GM12878 (cell line): ENCODE data around the gene GJD3. TPM values are rescaled to one million over a fixed set of nuclear protein-coding genes. Genes with fewer than 3 reads are reported as not detected.

Experiments used
- ATAC-seq: fragments of 200-7000 bp; cut with Tn5 transposase; 3 replicates; pipeline ENCODE4 v1.9.1; 2020; ENCODE audit warnings: mild to moderate bottlenecking, moderate library complexity
- BruUV-seq: library from RNA; stranded (reverse); fragments of 400-500 nt; replicated peaks from 2 replicates; lab custom pipeline; 2021; lab: Mats Ljungman, UMichigan
- CTCF ChIA-PET: fragments of 300-600 bp; sonication (Branson Sonifier 250); formaldehyde crosslinking; extraction: SDS; loops from one replicate; lab custom pipeline; 2021; ENCODE audit warnings: inconsistent platforms; lab: Yijun Ruan, JAX
- POLR2A ChIA-PET: fragments of 350-600 bp; formaldehyde crosslinking; extraction: SDS; loops from one replicate; lab custom pipeline; 2021; ENCODE audit warnings: inconsistent platforms; lab: Charles Lee
- RAD21 ChIA-PET: fragments of 300-600 bp; sonication (Branson Sonifier 250); formaldehyde crosslinking; loops from one replicate; lab custom pipeline; 2023; ENCODE audit warnings: antibody characterized with exemption; ENCODE audit not compliant: unreplicated experiment; lab: Charles Lee
- SMC1A ChIA-PET: fragments of 300-600 bp; sonication (Branson Sonifier 250); formaldehyde crosslinking; loops from one replicate; lab custom pipeline; 2023; ENCODE audit not compliant: unreplicated experiment, uncharacterized antibody; lab: Charles Lee
- DNase-seq: peaks from one replicate; pipeline ENCODE4 v3.0.0-alpha.2; 2011; ENCODE audit warnings: low read depth, low spot score
- FAIRE-seq: peaks from 3 replicates; lab custom pipeline; 2011; peaks lifted over from hg19 to GRCh38; lab: Jason Lieb, UNC
- H2AFZ ChIP-seq: 2 replicates; pipeline ENCODE4 v1.6.0; 2011; ENCODE audit warnings: low read depth, low read length, control low read depth; ENCODE audit not compliant: control insufficient read depth
- H3K27ac ChIP-seq: 2 replicates; pipeline ENCODE4 v1.5.1; 2011; ENCODE audit warnings: control low read depth; ENCODE audit not compliant: control insufficient read depth, insufficient read depth
- H3K27me3 ChIP-seq, 2 experiments: replicated peaks in 1 of 2; 2 replicates each; pipeline versions ENCODE4 v1.6.0 to v1.6.1; 2011; ENCODE audit warnings: low read length in 1 of 2; ENCODE audit not compliant: control insufficient read depth in 2 of 2, insufficient read depth in 2 of 2
- H3K36me3 ChIP-seq, 2 experiments: 2 replicates each; pipeline ENCODE4 v1.5.1; 2011; ENCODE audit warnings: low read length in 1 of 2; ENCODE audit not compliant: control insufficient read depth in 2 of 2, insufficient read depth in 2 of 2
- H3K4me1 ChIP-seq: 2 replicates; pipeline ENCODE4 v1.6.1; 2011; ENCODE audit warnings: mild to moderate bottlenecking, low read length, moderate library complexity, mixed read lengths; ENCODE audit not compliant: control insufficient read depth, insufficient read depth
- H3K4me2 ChIP-seq: 2 replicates; pipeline ENCODE4 v1.6.0; 2011; ENCODE audit warnings: control low read depth; ENCODE audit not compliant: control insufficient read depth, insufficient read depth
- H3K4me3 ChIP-seq: fragments of 200-600 bp; sonication (generic); 2 replicates; pipeline ENCODE4 v1.5.1; 2016
- H3K79me2 ChIP-seq: 2 replicates; pipeline ENCODE4 v1.6.0; 2011; ENCODE audit warnings: low read length; ENCODE audit not compliant: control insufficient read depth, insufficient read depth
- H3K9ac ChIP-seq: 2 replicates; pipeline ENCODE4 v1.8.0; 2011; ENCODE audit warnings: low read length, control low read depth, mixed read lengths; ENCODE audit not compliant: control insufficient read depth, insufficient read depth
- H3K9me3 ChIP-seq: replicated peaks from 3 replicates; pipeline ENCODE4 v1.5.1; 2011; ENCODE audit warnings: mild to moderate bottlenecking, low read length; ENCODE audit not compliant: control insufficient read depth, insufficient read depth
- H4K20me1 ChIP-seq: 2 replicates; pipeline ENCODE4 v1.6.0; 2011; ENCODE audit not compliant: control insufficient read depth, insufficient read depth
- CHD2 ChIP-seq: IDR thresholded peaks from 2 replicates; pipeline ENCODE4 v1.6.1; 2011; ENCODE audit warnings: low read depth, low read length, improper control_type of control experiment, borderline replicate concordance
- GATAD2B ChIP-seq: fragments of 450-650 bp; conservative IDR thresholded peaks from 2 replicates; pipeline ENCODE4 v1.6.1; 2017; ENCODE audit warnings: low read depth, mild to moderate bottlenecking, moderate library complexity
- MLLT1 ChIP-seq: fragments of 450-650 bp; IDR thresholded peaks from 2 replicates; pipeline ENCODE4 v1.6.1; 2016; ENCODE audit warnings: mild to moderate bottlenecking
- SMAD5 ChIP-seq: IDR thresholded peaks from 2 replicates; pipeline ENCODE4 v1.6.1; 2016; ENCODE audit warnings: antibody characterized with exemption, low read depth
- WGBS: methylation state at CpG from one replicate; pipeline ENCODE4 v1.1.6; 2016; ENCODE audit warnings: low lambda C conversion rate; ENCODE audit not compliant: insufficient replicate concordance, insufficient coverage; ENCODE audit errors: missing lambda C conversion rate; 5-methylcytosine and 5-hydroxymethylcytosine counted together
- in situ Hi-C: fragments of 300-500 bp; cut with MboI; formaldehyde crosslinking; loops from 9 replicates; pipeline ENCODE4 v1.14.3; 2018; ENCODE audit warnings: mixed read lengths
- intact Hi-C: fragments of 100-400 bp; cut with micrococcal nuclease; formaldehyde crosslinking; loops from one replicate; pipeline ENCODE4 v1.14.2; 2022; ENCODE audit not compliant: unreplicated experiment
- polyA plus RNA-seq, 11 experiments: library from polyadenylated mRNA; depleted of rRNA in 4 of 11; unstranded in 6 of 11; stranded (reverse) in 5 of 11; fragments of >200 nt; fragmentation: Nextera tagmentation in 4 of 11; fragmentation: Illumina TruSeq in 1 of 11; extraction: Ambion mirVana in 4 of 11; extraction: Trizol in 1 of 11; gene quantifications; 1 replicate in 1 of 11; 2 replicates in 10 of 11; pipeline versions ENCODE4 v1.2.1 to v1.2.3, GENCODE V29; 2011 to 2016; ENCODE audit warnings: inconsistent platforms in 2 of 11, missing spikeins in 2 of 11, low read depth in 1 of 11
- total RNA-seq, 4 experiments: library from RNA; depleted of rRNA in 3 of 4; stranded (reverse); fragments of >200 nt in 3 of 4; fragmentation: Illumina TruSeq in 1 of 4; extraction: Trizol in 1 of 4; gene quantifications; 2 replicates each; pipeline versions ENCODE4 v1.2.1 to v1.2.3, GENCODE V29; 2013 to 2021

Gene GJD3
- total and polyA plus RNA-seq, 10 of the 15 experiments (the other 5 are each of a cell fraction or from before 2014, with no cell fraction given): 1.6 TPM; not detected in 9

- H3K9ac ChIP-seq: no peak overlapping the region
- no peak overlapping the region for H3K4me3 ChIP-seq
- 58% methylated on average over 9 of the region's 9 CpGs for WGBS
- ChIA-PET CTCF (interaction anchor here (0.7 to 8.4 kb wide), 12 partner anchors 6 to 114 kb away, joined by 3 to 90 read pairs (median 6); partner anchors contain the start of genes RARA and TOP2A), POLR2A (interaction anchor here (9.8 kb wide), 1 partner anchor 9 kb away, joined by 123 read pairs; no protein-coding TSS in a partner anchor), RAD21 (interaction anchor here (0.8 to 2.4 kb wide), 4 partner anchors 8 to 38 kb away, joined by 3 to 5 read pairs (median 4); no protein-coding TSS in a partner anchor)
- intact Hi-C loops: loop anchor here (10.0 kb wide), 1 partner anchor 99 kb away; the partner anchor contains the start of gene TOP2A
- FAIRE-seq: no peak
- H3K36me3 ChIP-seq: no peaks in the 10 kb centered on the region; a peak in 1 of 4 replicates
- H3K4me2 ChIP-seq: no peak overlapping the region
- no TSS peak for BruUV-seq
- H3K4me1 ChIP-seq: peaks cover 51% of the 10 kb centered on the region
- no peaks in the 10 kb centered on the region for H4K20me1 ChIP-seq
- peaks cover 31% of the 10 kb centered on the region for H3K79me2 ChIP-seq
- H3K27ac ChIP-seq: no peak overlapping the region
- TF ChIP-seq GATAD2B (no peak), SMAD5 (no peak), CHD2 (no peak), MLLT1 (no peak)
- TF ChIP-seq, all 136 proteins: peak for 0
- DNase-seq: no peak
- in situ Hi-C loops: no loop called here
- SMC1A ChIA-PET: interaction anchor here (1.0 to 1.8 kb wide), 4 partner anchors 8 to 30 kb away, joined by 3 to 20 read pairs (median 7); partner anchors contain the start of gene RARA
- Histone ChIP-seq H3K9me3 (no peaks in the 10 kb centered on the region), H2AFZ (no peak overlapping the region), H3K27me3 (no peaks in the 10 kb centered on the region)
- ATAC-seq: no peak
Observed at GRCh38 chr17:40315678-40316570, 48.6 kb downstream of the GJD3 start.
